GM21737 (cell line): ENCODE data around the gene PRKAR1B.

ENCODE experiments used
- ATAC-seq: cut with Tn5 transposase; IDR thresholded peaks from one replicate; pipeline ENCODE4 v1.9.1; 2021; ENCODE audit warnings: mild to moderate bottlenecking, moderate library complexity; ENCODE audit not compliant: unreplicated experiment

PRKAR1B gene

GRCh38 chr7:594212-594913 is 132.7 kb downstream of the PRKAR1B start:
- ATAC-seq: no peak

- no peak for ATAC-seq
Observed at GRCh38 chr7:593324-594115, 133.6 kb downstream of the PRKAR1B start.

- ATAC-seq: no peak
Observed at GRCh38 chr7:591856-592628, 135.0 kb downstream of the PRKAR1B start.

GRCh38 chr7:590731-591551 is 136.1 kb downstream of the PRKAR1B start:
- no peak for ATAC-seq

- ATAC-seq: no peak
Observed at GRCh38 chr7:589781-590575, 137.1 kb downstream of the PRKAR1B start.

- ATAC-seq: no peak
Observed at GRCh38 chr7:587767-588166, 139.3 kb downstream of the PRKAR1B start.

GRCh38 chr7:586494-586893 is 140.6 kb downstream of the PRKAR1B start:
- no peak for ATAC-seq

GRCh38 chr7:585873-586272 is 141.2 kb downstream of the PRKAR1B start:
- ATAC-seq: no peak

GRCh38 chr7:585229-585711 is 141.8 kb downstream of the PRKAR1B start:
- no peak for ATAC-seq

GRCh38 chr7:584820-585219 is 142.3 kb downstream of the PRKAR1B start:
- no peak for ATAC-seq

GRCh38 chr7:584122-584465 is 143.0 kb downstream of the PRKAR1B start:
- ATAC-seq: no peak

- no peak for ATAC-seq
Observed at GRCh38 chr7:583410-584121, 143.5 kb downstream of the PRKAR1B start.

GRCh38 chr7:582931-583330 is 144.2 kb downstream of the PRKAR1B start:
- ATAC-seq: no peak

GRCh38 chr7:582081-582835 is 144.8 kb downstream of the PRKAR1B start:
- ATAC-seq: no peak

- ATAC-seq: no peak
Observed at GRCh38 chr7:578386-578785, 148.7 kb downstream of the PRKAR1B start.

GRCh38 chr7:577741-578370 is 149.2 kb downstream of the PRKAR1B start:
- ATAC-seq: no peak

GRCh38 chr7:577278-577665 is 149.8 kb downstream of the PRKAR1B start:
- ATAC-seq: no peak
